ENCODE measurements around the gene YY1.

GRCh38 chr14:100279563-100279962 is 40.6 kb downstream of the YY1 start:
- TF ChIP-seq POLR2A (IDR thresholded peaks at IDR 0.05) (no peak), CTCF (IDR thresholded peaks at IDR 0.05) (no peak)

All from uterus (tissue), 2 donors.